HCT116 (cell line): Measurements from ENCODE around the gene PRMT2. TPM values are rescaled to one million over a fixed set of nuclear protein-coding genes. Genes with fewer than 3 reads are reported as not detected.

Experiments used
- ATAC-seq: fragments of 200-7000 bp; cut with Tn5 transposase; 2 replicates; pipeline ENCODE4 v1.9.1; 2020; ENCODE audit warnings: mild to moderate bottlenecking, moderate library complexity
- BruUV-seq: library from RNA; stranded (reverse); fragments of 400-500 nt; replicated peaks from 2 replicates; lab custom pipeline; 2021; lab: Mats Ljungman, UMichigan
- CTCF ChIA-PET: fragments of 300-600 bp; sonication (Branson Sonifier 250); formaldehyde crosslinking; loops from one replicate; lab custom pipeline; 2021; ENCODE audit warnings: antibody characterized with exemption; lab: Charles Lee
- POLR2A ChIA-PET: fragments of 300-600, 350-600 bp; sonication (Branson Sonifier 250); formaldehyde crosslinking; loops from one replicate; lab custom pipeline; 2021; ENCODE audit warnings: antibody characterized with exemption; lab: Charles Lee
- RAD21 ChIA-PET, 2 experiments: fragments of 300-600 bp; sonication (Branson Sonifier 250); formaldehyde crosslinking; loops; one replicate each; lab custom pipeline; 2023; ENCODE audit warnings: low total read pairs in 2 of 2; ENCODE audit not compliant: uncharacterized antibody in 2 of 2, unreplicated experiment in 2 of 2, low non-redundant PET in 1 of 2; lab: Charles Lee
- DNase-seq: peaks from one replicate; pipeline ENCODE4 v3.0.0-alpha.2; 2010; ENCODE audit warnings: low read depth, low spot score
- H2AFZ ChIP-seq: fragments of 200-600 bp; shearing (Covaris generic), sonication (generic); 2 replicates; pipeline ENCODE4 v1.6.1; 2017; ENCODE audit warnings: low read depth, mixed run types, mixed read lengths, antibody characterized with exemption, low read length; ENCODE audit not compliant: poor library complexity, severe bottlenecking
- H3K27ac ChIP-seq: 2 replicates; pipeline ENCODE4 v1.5.1; 2012; ENCODE audit warnings: low read depth, low read length
- H3K27me3 ChIP-seq: fragments of 200-600 bp; sonication (generic); 2 replicates; pipeline ENCODE4 v1.6.1; 2016; ENCODE audit warnings: mixed run types, low read length, mixed read lengths; ENCODE audit not compliant: insufficient read depth
- H3K36me3 ChIP-seq, 2 experiments: fragments of 200-500 bp in 1 of 2; fragments of 200-600 bp in 1 of 2; sonication (Bioruptor generic) in 1 of 2; sonication (generic) in 1 of 2; 2 replicates each; pipeline versions ENCODE4 v1.5.1 to v1.6.1; 2014 to 2016; ENCODE audit warnings: low read length in 2 of 2, inconsistent platforms in 1 of 2, mixed read lengths in 1 of 2, mixed run types in 1 of 2; ENCODE audit not compliant: insufficient read depth in 2 of 2, control insufficient read depth in 1 of 2
- H3K4me1 ChIP-seq, 2 experiments: fragments of 200-600 bp in 1 of 2; sonication (generic) in 1 of 2; 2 replicates each; pipeline versions ENCODE4 v1.5.1 to v1.6.1; 2012 to 2017; ENCODE audit warnings: low read length in 2 of 2, inconsistent platforms in 1 of 2, mild to moderate bottlenecking in 1 of 2, mixed read lengths in 1 of 2, mixed run types in 1 of 2, moderate library complexity in 1 of 2; ENCODE audit not compliant: insufficient read depth in 2 of 2, control insufficient read depth in 1 of 2
- H3K4me2 ChIP-seq: fragments of 200-600 bp; sonication (generic); 2 replicates; pipeline ENCODE4 v1.6.1; 2017; ENCODE audit warnings: mixed run types, low read length, mixed read lengths
- H3K4me3 ChIP-seq, 2 experiments: fragments of 200-600 bp in 1 of 2; sonication (generic) in 1 of 2; replicated peaks in 1 of 2; 2 replicates each; pipeline ENCODE4 v1.5.1; 2011 to 2016; ENCODE audit warnings: low read length in 2 of 2, control low read depth in 1 of 2, low read depth in 1 of 2, mild to moderate bottlenecking in 1 of 2, mixed read lengths in 1 of 2, mixed run types in 1 of 2
- H3K79me2 ChIP-seq: fragments of 200-600 bp; sonication (generic); 2 replicates; pipeline ENCODE4 v1.6.1; 2017; ENCODE audit warnings: mild to moderate bottlenecking, mixed run types, low read length, moderate library complexity, mixed read lengths; ENCODE audit not compliant: insufficient read depth
- H3K9ac ChIP-seq: fragments of 200-600 bp; sonication (generic); 2 replicates; pipeline ENCODE4 v1.6.1; 2016; ENCODE audit warnings: low read length, mixed read lengths
- H3K9me2 ChIP-seq: fragments of 200-600 bp; sonication (generic), shearing (Covaris generic); 2 replicates; pipeline ENCODE4 v1.6.1; 2017; ENCODE audit warnings: mixed run types, mild to moderate bottlenecking, moderate library complexity; ENCODE audit not compliant: insufficient read depth
- H3K9me3 ChIP-seq, 2 experiments: fragments of 200-500 bp in 1 of 2; fragments of 200-600 bp in 1 of 2; sonication (Bioruptor generic) in 1 of 2; sonication (generic) in 1 of 2; 2 replicates each; pipeline ENCODE4 v1.6.1; 2014 to 2017; ENCODE audit warnings: low read length in 2 of 2, mixed read lengths in 2 of 2, inconsistent platforms in 1 of 2, low read depth in 1 of 2, mild to moderate bottlenecking in 1 of 2, mixed run types in 1 of 2, moderate library complexity in 1 of 2; ENCODE audit not compliant: control insufficient read depth in 1 of 2, insufficient read depth in 1 of 2
- H4K20me1 ChIP-seq: fragments of 200-600 bp; sonication (generic), shearing (Covaris generic); 2 replicates; pipeline ENCODE4 v1.6.1; 2017; ENCODE audit warnings: mixed run types, mild to moderate bottlenecking, moderate library complexity; ENCODE audit not compliant: insufficient read depth
- EGR1 ChIP-seq: IDR thresholded peaks from 2 replicates; pipeline ENCODE4 v1.6.1; 2012; ENCODE audit warnings: low read depth
- EZH2 ChIP-seq: fragments of 200-600 bp; sonication (generic); IDR thresholded peaks from 2 replicates; pipeline ENCODE4 v1.6.1; 2017; ENCODE audit warnings: antibody characterized with exemption, mixed run types
- EZH2phosphoT487 ChIP-seq: fragments of 200-600 bp; IDR thresholded peaks from 2 replicates; pipeline ENCODE4 v1.6.1; 2018; ENCODE audit warnings: antibody characterized with exemption, borderline replicate concordance
- FOSL1 ChIP-seq: IDR thresholded peaks from 2 replicates; pipeline ENCODE4 v1.6.1; 2012; ENCODE audit warnings: low read depth
- MAX ChIP-seq: IDR thresholded peaks from 2 replicates; pipeline ENCODE4 v1.6.1; 2012
- POLR2A ChIP-seq: IDR thresholded peaks from 2 replicates; pipeline ENCODE4 v1.7.0; 2011; ENCODE audit warnings: borderline replicate concordance; ENCODE audit not compliant: insufficient read depth, insufficient read length; ENCODE audit errors: extremely low read depth
- SP1 ChIP-seq: IDR thresholded peaks from 2 replicates; pipeline ENCODE4 v1.6.1; 2012; ENCODE audit warnings: low read depth
- SRF ChIP-seq: IDR thresholded peaks from 2 replicates; pipeline ENCODE4 v1.6.1; 2012; ENCODE audit warnings: low read depth
- YY1 ChIP-seq: IDR thresholded peaks from 2 replicates; pipeline ENCODE4 v1.6.1; 2011; ENCODE audit warnings: low read length, low read depth, moderate library complexity, mild to moderate bottlenecking; ENCODE audit not compliant: insufficient replicate concordance; ENCODE audit errors: extremely low read depth
- intact Hi-C: fragments of 100-400 bp; cut with micrococcal nuclease; formaldehyde crosslinking; loops from 2 replicates; pipeline ENCODE4 v1.10.0; 2022
- total RNA-seq: library from RNA; stranded (reverse); gene quantifications from one replicate; pipeline ENCODE4 v1.2.1, GENCODE V29; 2021; ENCODE audit not compliant: unreplicated experiment
- TF ChIP-seq, protein P1 (sequence below): IDR thresholded peaks from 2 replicates; pipeline ENCODE4 v1.6.1; 2012
- TF ChIP-seq, protein P2 (sequence below): IDR thresholded peaks from 2 replicates; pipeline ENCODE4 v1.6.1; 2012; ENCODE audit warnings: low read depth
- TF ChIP-seq, protein P3 (sequence below), 3 experiments: fragments of 200-600 bp in 1 of 3; sonication (generic) in 1 of 3; IDR thresholded peaks in 2 of 3; conservative IDR thresholded peaks in 1 of 3; 2 replicates each; pipeline ENCODE4 v1.5.1; 2012 to 2017; ENCODE audit warnings: low read depth in 2 of 3, low read length in 2 of 3, antibody characterized with exemption in 1 of 3, borderline replicate concordance in 1 of 3, control low read depth in 1 of 3, mild to moderate bottlenecking in 1 of 3, mixed read lengths in 1 of 3, mixed run types in 1 of 3, moderate library complexity in 1 of 3; ENCODE audit not compliant: insufficient read depth in 1 of 3

PRMT2 gene
- total RNA-seq, 1 experiment from 2014 or later, result 59.1 TPM

GRCh38 chr21:46598581-46599572 lies 36.6 kb upstream of the PRMT2 start:
- no peak overlapping the region for H3K9ac ChIP-seq
- no peaks in the 10 kb centered on the region for H3K79me2 ChIP-seq
- H3K36me3 ChIP-seq, result no peaks in the 10 kb centered on the region
- no TSS peak for BruUV-seq
- ATAC-seq (no peak), DNase-seq (no peak)
- H3K9me3 ChIP-seq, result peaks cover 8 to 10% of the 10 kb centered on the region in 2 experiments; a peak in 2 of 4 replicates
- TF ChIP-seq EZH2phosphoT487, result no peak
- no peak for TF ChIP-seq SRF
- TF ChIP-seq SP1, result no peak
- TF ChIP-seq, protein P1, sequence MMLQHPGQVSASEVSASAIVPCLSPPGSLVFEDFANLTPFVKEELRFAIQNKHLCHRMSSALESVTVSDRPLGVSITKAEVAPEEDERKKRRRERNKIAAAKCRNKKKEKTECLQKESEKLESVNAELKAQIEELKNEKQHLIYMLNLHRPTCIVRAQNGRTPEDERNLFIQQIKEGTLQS, result no peak
- no peak for TF ChIP-seq MAX
- TF ChIP-seq POLR2A, result no peak
- intact Hi-C loops, result no loop called here
- no peak overlapping the region for H3K4me2 ChIP-seq
- H3K4me3 ChIP-seq, result no peak overlapping the region
- H3K4me1 ChIP-seq, result no peaks in the 10 kb centered on the region
- ChIA-PET POLR2A (no interaction called here), CTCF (no interaction called here), RAD21 (no interaction called here)
- no peaks in the 10 kb centered on the region for H4K20me1 ChIP-seq
- no peak overlapping the region for H3K27ac ChIP-seq
- no peak overlapping the region for H2AFZ ChIP-seq
- H3K9me2 ChIP-seq, result no peaks in the 10 kb centered on the region
- no peaks in the 10 kb centered on the region for H3K27me3 ChIP-seq

GRCh38 chr21:46600305-46600704 lies 35.2 kb upstream of the PRMT2 start:
- Histone ChIP-seq H3K9me3 (no peaks in the 10 kb centered on the region), H4K20me1 (no peaks in the 10 kb centered on the region), H3K36me3 (no peaks in the 10 kb centered on the region), H3K4me3 (no peak overlapping the region), H3K4me2 (no peak overlapping the region), H3K4me1 (no peaks in the 10 kb centered on the region), H2AFZ (no peak overlapping the region), H3K79me2 (no peaks in the 10 kb centered on the region), H3K9me2 (no peaks in the 10 kb centered on the region), H3K27ac (no peak overlapping the region), H3K27me3 (no peaks in the 10 kb centered on the region), H3K9ac (no peak overlapping the region)
- DNase-seq (no peak), ATAC-seq (no peak)
- ChIA-PET POLR2A (no interaction called here), CTCF (no interaction called here), RAD21 (no interaction called here)
- intact Hi-C loops, result no loop called here
- BruUV-seq, result no TSS peak
- TF ChIP-seq YY1 (no peak), POLR2A (no peak), EZH2 (no peak), FOSL1 (no peak), MAX (no peak), EGR1 (no peak), SRF (no peak), SP1 (no peak)
- TF ChIP-seq, protein P2, sequence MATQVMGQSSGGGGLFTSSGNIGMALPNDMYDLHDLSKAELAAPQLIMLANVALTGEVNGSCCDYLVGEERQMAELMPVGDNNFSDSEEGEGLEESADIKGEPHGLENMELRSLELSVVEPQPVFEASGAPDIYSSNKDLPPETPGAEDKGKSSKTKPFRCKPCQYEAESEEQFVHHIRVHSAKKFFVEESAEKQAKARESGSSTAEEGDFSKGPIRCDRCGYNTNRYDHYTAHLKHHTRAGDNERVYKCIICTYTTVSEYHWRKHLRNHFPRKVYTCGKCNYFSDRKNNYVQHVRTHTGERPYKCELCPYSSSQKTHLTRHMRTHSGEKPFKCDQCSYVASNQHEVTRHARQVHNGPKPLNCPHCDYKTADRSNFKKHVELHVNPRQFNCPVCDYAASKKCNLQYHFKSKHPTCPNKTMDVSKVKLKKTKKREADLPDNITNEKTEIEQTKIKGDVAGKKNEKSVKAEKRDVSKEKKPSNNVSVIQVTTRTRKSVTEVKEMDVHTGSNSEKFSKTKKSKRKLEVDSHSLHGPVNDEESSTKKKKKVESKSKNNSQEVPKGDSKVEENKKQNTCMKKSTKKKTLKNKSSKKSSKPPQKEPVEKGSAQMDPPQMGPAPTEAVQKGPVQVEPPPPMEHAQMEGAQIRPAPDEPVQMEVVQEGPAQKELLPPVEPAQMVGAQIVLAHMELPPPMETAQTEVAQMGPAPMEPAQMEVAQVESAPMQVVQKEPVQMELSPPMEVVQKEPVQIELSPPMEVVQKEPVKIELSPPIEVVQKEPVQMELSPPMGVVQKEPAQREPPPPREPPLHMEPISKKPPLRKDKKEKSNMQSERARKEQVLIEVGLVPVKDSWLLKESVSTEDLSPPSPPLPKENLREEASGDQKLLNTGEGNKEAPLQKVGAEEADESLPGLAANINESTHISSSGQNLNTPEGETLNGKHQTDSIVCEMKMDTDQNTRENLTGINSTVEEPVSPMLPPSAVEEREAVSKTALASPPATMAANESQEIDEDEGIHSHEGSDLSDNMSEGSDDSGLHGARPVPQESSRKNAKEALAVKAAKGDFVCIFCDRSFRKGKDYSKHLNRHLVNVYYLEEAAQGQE, result no peak
- TF ChIP-seq, protein P3, sequence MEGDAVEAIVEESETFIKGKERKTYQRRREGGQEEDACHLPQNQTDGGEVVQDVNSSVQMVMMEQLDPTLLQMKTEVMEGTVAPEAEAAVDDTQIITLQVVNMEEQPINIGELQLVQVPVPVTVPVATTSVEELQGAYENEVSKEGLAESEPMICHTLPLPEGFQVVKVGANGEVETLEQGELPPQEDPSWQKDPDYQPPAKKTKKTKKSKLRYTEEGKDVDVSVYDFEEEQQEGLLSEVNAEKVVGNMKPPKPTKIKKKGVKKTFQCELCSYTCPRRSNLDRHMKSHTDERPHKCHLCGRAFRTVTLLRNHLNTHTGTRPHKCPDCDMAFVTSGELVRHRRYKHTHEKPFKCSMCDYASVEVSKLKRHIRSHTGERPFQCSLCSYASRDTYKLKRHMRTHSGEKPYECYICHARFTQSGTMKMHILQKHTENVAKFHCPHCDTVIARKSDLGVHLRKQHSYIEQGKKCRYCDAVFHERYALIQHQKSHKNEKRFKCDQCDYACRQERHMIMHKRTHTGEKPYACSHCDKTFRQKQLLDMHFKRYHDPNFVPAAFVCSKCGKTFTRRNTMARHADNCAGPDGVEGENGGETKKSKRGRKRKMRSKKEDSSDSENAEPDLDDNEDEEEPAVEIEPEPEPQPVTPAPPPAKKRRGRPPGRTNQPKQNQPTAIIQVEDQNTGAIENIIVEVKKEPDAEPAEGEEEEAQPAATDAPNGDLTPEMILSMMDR (IDR thresholded peaks at IDR 0.05 in 2 of 3, conservative IDR thresholded peaks at IDR 0.05 in 1 of 3; ENCODE audit: borderline replicate concordance in 1 of 3, insufficient read depth in 1 of 3, low read depth in 2 of 3, low read length in 2 of 3), result no peak
